Right lobe of liver (tissue), 4 donors: ENCODE data around the gene DOCK10.

ENCODE experiments used
- CTCF ChIP-seq, 4 donors: fragments of 200-600 bp in 3 of 4; fragments of 450-650 bp in 1 of 4; IDR thresholded peaks; one replicate each; pipeline versions ENCODE4 v1.5.1 to v1.8.0; 2016 to 2022; ENCODE audit warnings: antibody characterized with exemption in 4 of 4, mild to moderate bottlenecking in 2 of 4
- POLR2A ChIP-seq: fragments of 450-650 bp; IDR thresholded peaks from one replicate; pipeline ENCODE4 v1.6.1; 2017; ENCODE audit warnings: antibody characterized with exemption, mild to moderate bottlenecking
- donor health status: DM: no; HTN: no; CAD: no.
- donor health status: DM: no; HTN: no; CAD: no.
- donor health status: DM: no; HTN: yes; CAD: no.

- no peak for TF ChIP-seq POLR2A
- no peak for TF ChIP-seq CTCF (IDR thresholded peaks at IDR 0.05)
These were observed 47.9 kb downstream of the DOCK10 start for GRCh38 chr2:224994242-224994823.
